BLaER1 (cell line): ENCODE measurements around the gene PHF1.
"Not testable (repeated sequence)": the region's sequence is repeated elsewhere in the genome, so short reads cannot be mapped to it uniquely, and the experiment has no call there.

Experiments
- H3K27ac ChIP-seq: shearing (Covaris generic); formaldehyde crosslinking; 2 replicates; pipeline ENCODE4 v1.8.1; 2022
- H3K27me3 ChIP-seq: shearing (Covaris generic); formaldehyde crosslinking; 2 replicates; pipeline ENCODE4 v1.8.1; 2022
- H3K36me3 ChIP-seq: shearing (Covaris generic); formaldehyde crosslinking; 2 replicates; pipeline ENCODE4 v1.8.1; 2022
- H3K4me1 ChIP-seq: shearing (Covaris generic); formaldehyde crosslinking; 2 replicates; pipeline ENCODE4 v1.8.1; 2022
- H3K4me2 ChIP-seq: shearing (Covaris generic); formaldehyde crosslinking; 2 replicates; pipeline ENCODE4 v1.8.1; 2022
- H3K4me3 ChIP-seq: shearing (Covaris generic); formaldehyde crosslinking; 2 replicates; pipeline ENCODE4 v1.8.1; 2022
- H3K9ac ChIP-seq: shearing (Covaris generic); formaldehyde crosslinking; 2 replicates; pipeline ENCODE4 v1.8.1; 2022
- H3K9me3 ChIP-seq: shearing (Covaris generic); formaldehyde crosslinking; 2 replicates; pipeline ENCODE4 v1.8.1; 2022
- H4K20me1 ChIP-seq: shearing (Covaris generic); formaldehyde crosslinking; 2 replicates; pipeline ENCODE4 v1.8.1; 2022
- Cebpa-rat ChIP-seq: shearing (Covaris generic); IDR thresholded peaks from 2 replicates; pipeline ENCODE4 v1.8.1; 2022

Gene PHF1

DNA sequence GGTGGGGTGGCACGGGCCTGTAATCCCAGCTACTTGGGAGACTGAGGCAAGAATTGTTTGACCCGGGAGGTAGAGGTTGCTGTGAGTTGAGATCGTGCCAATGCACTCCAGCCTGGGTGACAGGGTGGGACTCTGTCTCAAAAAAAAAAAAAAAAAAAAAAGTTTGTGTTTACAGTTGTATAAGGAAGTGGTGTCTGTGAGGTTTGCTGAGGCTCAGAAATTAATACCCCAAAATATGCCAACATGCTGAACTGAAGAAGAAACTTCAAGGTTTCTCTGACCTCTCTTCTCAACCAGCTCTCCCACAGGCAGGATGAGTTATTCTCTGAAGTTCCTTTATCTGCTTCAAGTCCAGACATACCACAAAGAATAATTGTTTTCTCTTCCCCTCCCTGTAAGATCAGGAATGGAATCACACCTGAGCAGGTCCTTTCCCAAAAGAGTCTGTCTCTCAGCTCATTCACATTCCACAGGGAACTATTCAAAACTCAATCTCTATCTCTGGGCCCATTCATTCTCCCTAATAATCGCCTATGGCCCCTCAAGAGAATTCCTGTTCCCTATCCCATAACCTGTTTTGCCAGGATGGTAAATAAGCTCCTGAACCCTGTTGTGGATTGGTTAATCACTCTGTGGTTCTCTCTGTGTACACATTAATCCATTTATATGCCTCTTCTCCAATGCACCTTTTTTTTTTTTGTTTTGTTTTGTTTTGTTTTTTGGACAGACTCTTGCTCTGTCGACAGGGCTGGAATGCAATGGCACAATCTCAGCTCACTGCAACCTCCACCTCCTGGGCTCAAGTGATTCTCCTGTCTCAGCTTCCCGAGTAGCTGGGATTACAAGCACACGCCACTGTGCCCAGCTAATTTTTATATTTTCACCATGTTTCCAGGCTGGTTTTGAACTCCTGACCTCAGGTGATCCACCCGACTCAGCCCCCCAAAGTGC, 36.6 kb upstream of the PHF1 start:
- Histone ChIP-seq H3K4me2 (no peak overlapping the region), H3K36me3 (no peaks in the 10 kb centered on the region), H3K27me3 (no peaks in the 10 kb centered on the region), H3K9ac (no peak overlapping the region), H3K4me3 (no peak overlapping the region), H3K9me3 (no peaks in the 10 kb centered on the region), H4K20me1 (no peaks in the 10 kb centered on the region), H3K4me1 (no peaks in the 10 kb centered on the region), H3K27ac (no peak overlapping the region)
- no peak for TF ChIP-seq Cebpa-rat

GRCh38 chr6:33375143-33375671, 35.6 kb upstream of the PHF1 start:
- H4K20me1 ChIP-seq = no peaks in the 10 kb centered on the region
- H3K27ac ChIP-seq = no peak overlapping the region
- no peaks in the 10 kb centered on the region for H3K9me3 ChIP-seq
- no peak overlapping the region for H3K9ac ChIP-seq
- TF ChIP-seq Cebpa-rat = no peak
- H3K4me3 ChIP-seq = no peak overlapping the region
- H3K27me3 ChIP-seq = no peaks in the 10 kb centered on the region
- H3K36me3 ChIP-seq = no peaks in the 10 kb centered on the region
- H3K4me2 ChIP-seq = no peak overlapping the region
- H3K4me1 ChIP-seq = no peaks in the 10 kb centered on the region

GRCh38 chr6:33377171-33377570, 33.6 kb upstream of the PHF1 start:
- Histone ChIP-seq H3K9ac (no peak overlapping the region), H3K36me3 (no peaks in the 10 kb centered on the region), H3K4me3 (no peak overlapping the region), H3K27me3 (no peaks in the 10 kb centered on the region), H3K9me3 (no peaks in the 10 kb centered on the region), H3K4me1 (no peaks in the 10 kb centered on the region), H3K27ac (no peak overlapping the region), H3K4me2 (no peak overlapping the region), H4K20me1 (no peaks in the 10 kb centered on the region)
- no peak for TF ChIP-seq Cebpa-rat

- H3K9ac ChIP-seq, H3K4me3 ChIP-seq, H3K4me1 ChIP-seq, H4K20me1 ChIP-seq, H3K36me3 ChIP-seq, H3K4me2 ChIP-seq, H3K27me3 ChIP-seq, H3K27ac ChIP-seq, H3K9me3 ChIP-seq: not testable (repeated sequence)
Measured at GRCh38 chr6:33379184-33379583, 31.6 kb upstream of the PHF1 start.

DNA sequence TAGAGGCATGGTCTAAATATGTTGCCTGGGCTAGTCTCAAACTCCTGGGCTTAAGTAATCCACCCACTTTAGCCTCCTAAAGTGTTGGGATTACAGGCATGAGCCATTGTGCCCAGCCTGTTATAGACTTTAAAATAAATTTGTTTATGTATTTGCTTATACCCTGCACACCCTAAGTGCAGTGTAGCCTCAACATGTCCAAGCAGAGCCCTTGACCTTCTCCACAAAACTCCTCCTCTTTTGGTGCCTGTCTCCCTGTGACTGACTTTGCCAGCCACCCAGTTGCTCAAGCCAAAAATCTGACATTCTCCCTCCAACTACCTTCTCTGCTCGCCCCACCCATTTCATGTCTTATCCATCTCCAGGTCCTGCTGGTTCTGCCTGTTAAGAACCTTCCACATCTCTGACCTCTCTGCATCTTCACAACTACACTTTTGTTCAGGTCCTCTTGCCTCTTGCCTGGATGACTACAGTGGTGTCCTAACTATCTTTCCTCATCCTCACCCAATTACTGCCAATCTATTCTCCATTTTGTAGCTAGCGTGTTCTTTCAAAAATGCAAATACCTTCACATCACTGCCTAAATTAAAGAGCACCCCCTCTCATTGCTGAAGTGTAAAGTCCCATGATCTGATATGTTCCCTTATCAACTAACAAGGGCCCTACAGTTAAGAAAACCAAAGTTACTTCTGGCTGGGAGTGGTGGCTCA, 30.4 kb upstream of the PHF1 start:
- Histone ChIP-seq H3K4me2 (no peak overlapping the region), H3K27me3 (no peaks in the 10 kb centered on the region), H3K9ac (no peak overlapping the region), H3K9me3 (no peaks in the 10 kb centered on the region), H3K27ac (no peak overlapping the region), H3K36me3 (no peaks in the 10 kb centered on the region), H4K20me1 (no peaks in the 10 kb centered on the region), H3K4me3 (no peak overlapping the region), H3K4me1 (no peaks in the 10 kb centered on the region)
- no peak for TF ChIP-seq Cebpa-rat

- no peak for TF ChIP-seq Cebpa-rat
- no peak overlapping the region for H3K27ac ChIP-seq
- no peaks in the 10 kb centered on the region for H3K9me3 ChIP-seq
- H3K4me1 ChIP-seq = no peaks in the 10 kb centered on the region
- H3K9ac ChIP-seq = no peak overlapping the region
- no peaks in the 10 kb centered on the region for H3K27me3 ChIP-seq
- H3K4me2 ChIP-seq = no peak overlapping the region
- H3K36me3 ChIP-seq = no peaks in the 10 kb centered on the region
- H3K4me3 ChIP-seq = no peak overlapping the region
- no peaks in the 10 kb centered on the region for H4K20me1 ChIP-seq
Measured at GRCh38 chr6:33383427-33384185, 27.2 kb upstream of the PHF1 start.

DNA sequence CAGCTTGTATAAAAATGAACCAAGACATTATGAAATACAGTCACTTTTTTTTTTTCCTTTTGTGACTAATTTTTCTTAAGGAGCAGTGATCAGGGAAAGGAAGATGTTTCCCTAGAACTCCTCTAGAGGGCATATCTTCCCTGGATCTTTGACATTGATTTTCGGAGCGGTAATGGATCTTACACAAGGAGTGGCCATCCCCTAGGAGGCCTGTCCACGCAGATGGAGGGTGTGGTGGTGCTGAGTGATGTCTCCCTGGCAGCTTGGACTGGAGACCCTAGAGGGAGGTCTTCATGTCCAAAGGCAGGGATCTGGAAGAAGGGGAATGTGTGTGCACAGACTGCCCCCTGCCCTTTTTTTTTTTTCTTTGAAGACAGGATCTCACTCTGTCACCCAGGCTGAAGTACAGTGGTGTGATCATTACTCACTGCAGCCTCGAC, 26.2 kb upstream of the PHF1 start:
- no peak overlapping the region for H3K4me3 ChIP-seq
- no peaks in the 10 kb centered on the region for H3K36me3 ChIP-seq
- H3K4me2 ChIP-seq = no peak overlapping the region
- H3K27me3 ChIP-seq = no peaks in the 10 kb centered on the region
- no peak for TF ChIP-seq Cebpa-rat
- H3K4me1 ChIP-seq = no peaks in the 10 kb centered on the region
- no peaks in the 10 kb centered on the region for H3K9me3 ChIP-seq
- no peak overlapping the region for H3K27ac ChIP-seq
- H4K20me1 ChIP-seq = no peaks in the 10 kb centered on the region
- H3K9ac ChIP-seq = no peak overlapping the region

- no peak for TF ChIP-seq Cebpa-rat
- no peak overlapping the region for H3K4me3 ChIP-seq
- H3K27ac ChIP-seq = no peak overlapping the region
- peaks cover 33% of the 10 kb centered on the region for H3K4me1 ChIP-seq
- peaks cover 20% of the 10 kb centered on the region for H4K20me1 ChIP-seq
- H3K36me3 ChIP-seq = peaks cover 13% of the 10 kb centered on the region; the same call in 1 of the 2 replicates
- no peak overlapping the region for H3K4me2 ChIP-seq
- no peaks in the 10 kb centered on the region for H3K27me3 ChIP-seq
- H3K9ac ChIP-seq = no peak overlapping the region
- no peaks in the 10 kb centered on the region for H3K9me3 ChIP-seq
Measured at GRCh38 chr6:33390173-33390572, 20.6 kb upstream of the PHF1 start.

DNA sequence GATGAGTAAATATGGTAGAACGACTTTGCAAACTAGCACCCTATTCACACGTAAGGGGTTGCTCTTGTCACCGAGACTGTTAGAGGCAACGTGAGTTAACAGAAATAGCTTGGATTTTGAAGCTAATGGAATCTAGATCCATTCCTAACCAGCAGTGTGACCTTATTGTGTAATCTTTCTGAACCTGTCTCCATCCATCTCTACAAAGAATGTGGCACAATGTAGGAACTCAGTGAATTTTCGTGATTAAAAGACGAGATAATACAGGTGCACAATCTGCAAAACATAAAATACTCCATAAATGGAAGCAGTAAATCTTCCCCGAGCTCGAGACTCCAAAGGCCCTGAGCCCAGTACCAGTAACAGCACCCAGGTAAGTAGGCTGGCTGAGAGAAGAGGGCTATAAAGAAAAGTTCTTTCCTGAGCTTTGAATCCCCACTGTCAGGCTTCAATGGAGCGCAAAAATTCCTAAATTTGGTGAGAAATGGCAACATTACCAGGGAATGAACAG, 20.0 kb upstream of the PHF1 start:
- Histone ChIP-seq H3K4me2 (peak overlapping the region; percentile 62), H3K9ac (peak overlapping the region; percentile 36; the same call in 1 of the 2 replicates), H4K20me1 (peaks cover 27% of the 10 kb centered on the region), H3K4me1 (peaks cover 39% of the 10 kb centered on the region), H3K9me3 (no peaks in the 10 kb centered on the region), H3K4me3 (peak overlapping the region; percentile 88), H3K27me3 (no peaks in the 10 kb centered on the region), H3K27ac (peak overlapping the region; percentile 77), H3K36me3 (peaks cover 19% of the 10 kb centered on the region; the same call in 1 of the 2 replicates)
- peak; percentile 23; the same call in 1 of the 2 replicates for TF ChIP-seq Cebpa-rat
